ENCODE results near the gene MAP3K1. TPM values are rescaled to one million over a fixed set of nuclear protein-coding genes. Genes with fewer than 3 reads are reported as not detected.

MAP3K1 gene
- 5.7 and 9.9 TPM in 2 replicates for total RNA-seq

GRCh38 chr5:56814963-56815657 lies at the start of gene MAP3K1:
Gene MAP3K1 (plus strand): TSS chr5:56815549. CDS start chr5:56815574, 25 bp downstream.

GRCh38 chr5:56909294-56910209 lies 94.2 kb downstream of the MAP3K1 start, which contains the start of gene SETD9:
Gene SETD9 (plus strand): TSS chr5:56909596. CDS start chr5:56909646, 50 bp downstream.

Other genes starting within 250 kb of the MAP3K1 start
- gene SETD9, start 94.0 kb downstream of the MAP3K1 start, total RNA-seq, result 1.1 and 5.4 TPM in 2 replicates
- gene MIER3, start 136.6 kb downstream of the MAP3K1 start, total RNA-seq, result 11.1 and 31.8 TPM in 2 replicates

Measured in airway epithelial cell (primary cell).